HG03378 (cell line): ENCODE results near the gene HES6.

ENCODE experiments used
- ATAC-seq: cut with Tn5 transposase; IDR thresholded peaks from one replicate; pipeline ENCODE4 v1.9.1; 2021; ENCODE audit warnings: mild to moderate bottlenecking, moderate library complexity; ENCODE audit not compliant: unreplicated experiment

HES6 gene

DNA sequence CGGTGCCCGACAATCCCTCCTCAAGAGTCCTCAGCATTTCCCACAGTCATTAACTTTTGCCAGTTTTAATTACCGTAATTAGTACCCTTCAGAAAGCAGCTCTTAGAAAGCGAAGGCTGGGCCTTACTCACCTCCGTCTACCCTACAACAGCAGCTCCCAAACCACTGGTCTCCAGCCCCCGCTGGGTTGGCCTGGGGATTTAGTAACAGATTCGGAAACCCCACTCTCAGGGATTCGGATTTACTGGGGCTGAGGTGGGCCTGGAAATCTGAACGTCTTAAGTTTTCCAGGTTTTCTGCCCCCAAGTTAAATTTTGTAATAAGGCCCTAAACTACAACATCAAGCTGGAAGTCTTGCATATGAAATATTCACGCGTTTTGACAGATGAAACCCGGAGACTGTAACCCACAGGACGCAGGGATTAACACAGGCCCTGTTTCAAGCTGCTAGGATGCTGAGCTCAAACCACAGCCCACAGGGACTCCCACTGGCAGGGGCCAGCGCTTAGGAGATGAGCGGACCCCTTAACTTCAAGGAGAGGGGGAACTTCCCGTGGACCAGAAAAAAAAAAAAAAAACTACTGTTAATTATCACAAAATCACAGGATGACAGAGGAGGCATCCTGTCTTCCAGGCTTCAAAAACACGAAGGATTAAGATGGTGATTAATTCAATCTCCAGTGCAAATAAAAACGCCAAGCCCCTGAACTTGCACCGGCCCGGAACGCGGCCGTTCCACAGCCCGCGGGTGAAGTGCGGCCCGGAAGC is 37.3 kb downstream of the HES6 start:
- ATAC-seq: no peak

DNA sequence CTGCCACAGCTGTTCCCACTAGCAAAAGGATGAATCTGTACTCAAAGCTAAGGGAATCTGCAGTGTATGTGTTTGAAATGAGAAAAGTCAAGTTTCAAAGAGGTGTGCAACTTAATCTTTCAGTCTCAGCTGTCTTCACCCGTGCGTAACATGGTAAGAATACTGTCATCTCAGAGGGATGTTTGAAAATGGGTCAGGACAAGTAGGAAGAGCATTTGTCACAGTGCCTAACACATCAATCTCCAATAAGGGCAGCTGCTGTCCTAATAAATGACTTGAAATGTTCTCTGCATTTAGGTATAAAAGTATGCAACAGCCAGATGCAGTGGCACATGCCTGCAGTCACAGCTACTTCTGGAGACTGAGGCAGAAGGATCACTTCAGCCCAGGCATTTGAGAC is 49.4 kb downstream of the HES6 start:
- ATAC-seq: no peak
